ENCODE results near the gene ANKRD34A.

DNA sequence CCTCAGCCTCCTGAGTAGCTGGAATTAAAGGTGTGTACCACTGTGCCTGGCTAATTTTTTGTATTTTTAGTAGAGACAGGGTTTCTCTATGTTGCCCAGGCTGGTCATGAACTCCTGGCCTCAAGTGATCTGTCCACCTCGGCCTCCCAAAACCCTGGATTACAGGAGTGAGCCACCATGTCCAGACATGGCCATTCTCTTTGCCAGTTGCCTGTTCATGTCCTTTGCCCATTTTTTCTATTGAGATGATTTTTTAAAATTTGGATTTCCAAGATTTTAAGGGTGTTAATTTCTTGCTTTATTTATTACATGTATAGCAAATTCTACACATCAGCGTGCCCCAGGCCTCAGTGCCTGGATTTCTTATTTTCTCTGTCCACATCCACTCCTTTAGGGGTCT lies 2.9 kb upstream of the ANKRD34A start:
- TF ChIP-seq, protein P1, sequence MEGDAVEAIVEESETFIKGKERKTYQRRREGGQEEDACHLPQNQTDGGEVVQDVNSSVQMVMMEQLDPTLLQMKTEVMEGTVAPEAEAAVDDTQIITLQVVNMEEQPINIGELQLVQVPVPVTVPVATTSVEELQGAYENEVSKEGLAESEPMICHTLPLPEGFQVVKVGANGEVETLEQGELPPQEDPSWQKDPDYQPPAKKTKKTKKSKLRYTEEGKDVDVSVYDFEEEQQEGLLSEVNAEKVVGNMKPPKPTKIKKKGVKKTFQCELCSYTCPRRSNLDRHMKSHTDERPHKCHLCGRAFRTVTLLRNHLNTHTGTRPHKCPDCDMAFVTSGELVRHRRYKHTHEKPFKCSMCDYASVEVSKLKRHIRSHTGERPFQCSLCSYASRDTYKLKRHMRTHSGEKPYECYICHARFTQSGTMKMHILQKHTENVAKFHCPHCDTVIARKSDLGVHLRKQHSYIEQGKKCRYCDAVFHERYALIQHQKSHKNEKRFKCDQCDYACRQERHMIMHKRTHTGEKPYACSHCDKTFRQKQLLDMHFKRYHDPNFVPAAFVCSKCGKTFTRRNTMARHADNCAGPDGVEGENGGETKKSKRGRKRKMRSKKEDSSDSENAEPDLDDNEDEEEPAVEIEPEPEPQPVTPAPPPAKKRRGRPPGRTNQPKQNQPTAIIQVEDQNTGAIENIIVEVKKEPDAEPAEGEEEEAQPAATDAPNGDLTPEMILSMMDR (IDR thresholded peaks at IDR 0.05; ENCODE audit: low read length) = no peak
- TF ChIP-seq EZH2 (optimal IDR thresholded peaks at IDR 0.05; ENCODE audit: low read depth, low read length) = no peak

Measured in MM.1S (cell line).